Activated CD4-positive, alpha-beta T cell treated with anti-CD3 and anti-CD28 coated beads, Interleukin-2, amount 10 ng/mL, durations not matched to agents 7 days and 5 days (primary cell): Measurements from ENCODE around the gene TMEM156. TPM values are rescaled to one million over a fixed set of nuclear protein-coding genes. Genes with fewer than 3 reads are reported as not detected.

Experiments used
- CTCF ChIA-PET: fragments of 350-600 bp; sonication (Branson Sonifier 250); formaldehyde crosslinking; loops from one replicate; lab custom pipeline; 2021; ENCODE audit warnings: antibody characterized with exemption; lab: Charles Lee
- POLR2A ChIA-PET: fragments of 350-600 bp; sonication (Branson Sonifier 250); formaldehyde crosslinking; loops from one replicate; lab custom pipeline; 2021; ENCODE audit warnings: antibody characterized with exemption; lab: Charles Lee
- DNase-seq: peaks from one replicate; pipeline ENCODE4 v3.0.0-alpha.2; 2020
- H3K27ac Mint-ChIP-seq: one replicate; pipeline ENCODE4 v1.8.0; 2021; ENCODE audit warnings: mild to moderate bottlenecking, moderate library complexity, mixed read lengths
- H3K27me3 Mint-ChIP-seq: one replicate; pipeline ENCODE4 v1.8.0; 2021; ENCODE audit warnings: mixed read lengths
- H3K36me3 Mint-ChIP-seq: one replicate; pipeline ENCODE4 v1.8.0; 2021; ENCODE audit warnings: low read depth, mixed read lengths
- H3K4me1 Mint-ChIP-seq: one replicate; pipeline ENCODE4 v1.8.0; 2021; ENCODE audit warnings: mixed read lengths
- H3K4me3 Mint-ChIP-seq: one replicate; pipeline ENCODE4 v1.8.0; 2021; ENCODE audit warnings: mild to moderate bottlenecking, moderate library complexity, mixed read lengths
- H3K9me3 Mint-ChIP-seq: one replicate; pipeline ENCODE4 v1.8.0; 2021; ENCODE audit warnings: mixed read lengths
- total RNA-seq, 2 experiments: library from RNA; stranded (reverse); gene quantifications; one replicate each; pipeline ENCODE4 v1.2.3, GENCODE V29; 2021

Gene TMEM156
- total RNA-seq, 2 experiments from 2014 or later = 19.5 to 19.6 TPM

GRCh38 chr4:38928974-38929373 is 103.2 kb downstream of the TMEM156 start:
- Mint-ChIP-seq H3K4me3 (no peak overlapping the region), H3K4me1 (no peaks in the 10 kb centered on the region), H3K9me3 (no peaks in the 10 kb centered on the region), H3K27ac (no peak overlapping the region), H3K36me3 (no peaks in the 10 kb centered on the region), H3K27me3 (peaks cover 6% of the 10 kb centered on the region)
- DNase-seq = no peak
- POLR2A ChIA-PET = no interaction called here
- CTCF ChIA-PET = interaction anchor here (0.6 kb wide), 2 partner anchors 19 to 66 kb away, joined by 4 to 5 read pairs; no protein-coding TSS in a partner anchor

DNA sequence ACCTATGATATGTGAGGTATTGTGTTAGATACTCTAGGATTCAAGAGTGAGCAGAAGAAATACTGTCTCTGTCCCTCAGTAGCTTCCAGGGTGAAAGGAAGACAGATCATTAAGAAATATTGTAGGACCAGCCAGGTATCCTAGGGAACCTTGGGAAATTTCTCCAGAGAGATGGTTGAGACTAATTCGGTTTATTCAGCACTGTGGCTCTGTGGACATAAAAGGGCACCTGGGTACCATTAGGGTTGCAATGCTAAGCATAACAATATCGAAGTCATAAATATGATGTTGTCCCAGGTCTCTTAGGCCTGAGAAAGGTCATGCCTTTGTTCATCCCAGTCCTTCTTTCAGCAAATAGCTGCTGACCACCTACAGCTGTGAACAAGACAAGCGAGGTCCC is 103.6 kb downstream of the TMEM156 start:
- no peaks in the 10 kb centered on the region for H3K36me3 Mint-ChIP-seq
- no peaks in the 10 kb centered on the region for H3K4me1 Mint-ChIP-seq
- POLR2A ChIA-PET = no interaction called here
- H3K4me3 Mint-ChIP-seq = no peak overlapping the region
- H3K27me3 Mint-ChIP-seq = peaks cover 6% of the 10 kb centered on the region
- no peaks in the 10 kb centered on the region for H3K9me3 Mint-ChIP-seq
- no peak overlapping the region for H3K27ac Mint-ChIP-seq
- no peak for DNase-seq
- CTCF ChIA-PET = interaction anchor here (0.6 kb wide), 2 partner anchors 20 to 66 kb away, joined by 4 to 5 read pairs; no protein-coding TSS in a partner anchor

GRCh38 chr4:38926896-38927295 is 105.3 kb downstream of the TMEM156 start:
- Mint-ChIP-seq H3K9me3 (no peaks in the 10 kb centered on the region), H3K36me3 (no peaks in the 10 kb centered on the region), H3K4me3 (no peak overlapping the region), H3K4me1 (no peaks in the 10 kb centered on the region), H3K27me3 (peaks cover 9% of the 10 kb centered on the region), H3K27ac (no peak overlapping the region)
- CTCF ChIA-PET = interaction anchor here (1.3 to 1.8 kb wide), 4 partner anchors 11 to 25 kb away, joined by 3 to 5 read pairs (median 4); no protein-coding TSS in a partner anchor
- no peak for DNase-seq
- POLR2A ChIA-PET = no interaction called here

DNA sequence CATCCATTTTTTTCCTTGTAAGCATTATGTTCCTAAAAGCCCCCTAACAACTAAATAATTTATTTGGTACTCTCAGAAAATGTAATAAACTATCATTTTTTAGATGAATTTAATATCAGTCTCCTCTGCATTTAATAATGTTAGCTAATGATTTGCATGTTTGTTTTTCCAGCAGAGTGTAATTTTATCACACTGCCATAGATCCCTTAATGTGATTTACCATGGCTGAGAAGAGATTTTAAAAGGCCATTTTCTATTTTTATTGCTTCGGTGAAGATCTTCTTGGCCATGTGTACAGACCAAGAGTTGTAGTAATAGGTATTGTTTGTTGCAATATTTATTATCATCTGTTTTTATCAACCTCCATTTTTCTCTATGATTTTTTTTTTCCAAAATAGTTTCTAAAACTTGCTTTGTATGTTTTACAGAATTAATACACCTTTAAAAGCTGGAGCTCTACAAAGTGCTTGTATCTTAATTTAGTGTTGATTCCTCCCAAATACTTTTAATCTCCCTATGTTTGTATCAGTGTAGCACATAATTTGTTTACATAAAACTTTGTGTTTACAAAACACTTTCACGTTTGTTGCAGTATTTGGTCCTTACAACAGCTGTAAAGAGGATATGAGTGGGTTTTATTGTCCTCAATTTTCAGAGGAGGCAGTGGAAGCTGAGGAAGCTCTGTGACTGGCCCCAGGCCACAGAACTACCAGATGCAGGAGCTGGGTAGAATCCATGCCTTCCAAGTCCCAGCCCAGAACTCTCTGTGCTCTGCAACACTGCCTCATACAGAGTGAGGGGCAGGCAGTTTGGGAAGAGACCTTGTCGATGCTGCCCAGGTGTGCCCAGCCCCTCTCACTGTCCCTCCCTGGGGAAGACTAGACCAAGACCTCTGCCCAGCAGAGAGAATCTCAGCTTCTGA is 106.5 kb downstream of the TMEM156 start:
- H3K27ac Mint-ChIP-seq = no peak overlapping the region
- no peaks in the 10 kb centered on the region for H3K36me3 Mint-ChIP-seq
- POLR2A ChIA-PET = no interaction called here
- DNase-seq = no peak
- H3K4me3 Mint-ChIP-seq = no peak overlapping the region
- H3K27me3 Mint-ChIP-seq = peaks cover 12% of the 10 kb centered on the region
- H3K4me1 Mint-ChIP-seq = peaks cover 2% of the 10 kb centered on the region
- H3K9me3 Mint-ChIP-seq = no peaks in the 10 kb centered on the region
- CTCF ChIA-PET = interaction anchor here (0.7 to 1.8 kb wide), 5 partner anchors 10 to 209 kb away, joined by 3 to 5 read pairs (median 4); no protein-coding TSS in a partner anchor

GRCh38 chr4:38924353-38924752 is 107.9 kb downstream of the TMEM156 start:
- no peak overlapping the region for H3K4me3 Mint-ChIP-seq
- H3K4me1 Mint-ChIP-seq = peaks cover 6% of the 10 kb centered on the region
- H3K27me3 Mint-ChIP-seq = peaks cover 9% of the 10 kb centered on the region
- H3K27ac Mint-ChIP-seq = no peak overlapping the region
- ChIA-PET POLR2A (no interaction called here), CTCF (interaction anchor here (0.7 to 1.0 kb wide), 3 partner anchors 15 to 22 kb away, joined by 3 read pairs; no protein-coding TSS in a partner anchor)
- H3K9me3 Mint-ChIP-seq = no peaks in the 10 kb centered on the region
- no peak for DNase-seq
- no peaks in the 10 kb centered on the region for H3K36me3 Mint-ChIP-seq

- peaks cover 9% of the 10 kb centered on the region for H3K27me3 Mint-ChIP-seq
- DNase-seq = no peak
- no peaks in the 10 kb centered on the region for H3K36me3 Mint-ChIP-seq
- no peak overlapping the region for H3K27ac Mint-ChIP-seq
- CTCF ChIA-PET = interaction anchor here (0.7 to 1.0 kb wide), 2 partner anchors 15 to 17 kb away, joined by 3 read pairs; no protein-coding TSS in a partner anchor
- H3K4me1 Mint-ChIP-seq = peaks cover 6% of the 10 kb centered on the region
- POLR2A ChIA-PET = no interaction called here
- H3K9me3 Mint-ChIP-seq = no peaks in the 10 kb centered on the region
- no peak overlapping the region for H3K4me3 Mint-ChIP-seq
These were observed 108.5 kb downstream of the TMEM156 start for GRCh38 chr4:38923746-38924145.

DNA sequence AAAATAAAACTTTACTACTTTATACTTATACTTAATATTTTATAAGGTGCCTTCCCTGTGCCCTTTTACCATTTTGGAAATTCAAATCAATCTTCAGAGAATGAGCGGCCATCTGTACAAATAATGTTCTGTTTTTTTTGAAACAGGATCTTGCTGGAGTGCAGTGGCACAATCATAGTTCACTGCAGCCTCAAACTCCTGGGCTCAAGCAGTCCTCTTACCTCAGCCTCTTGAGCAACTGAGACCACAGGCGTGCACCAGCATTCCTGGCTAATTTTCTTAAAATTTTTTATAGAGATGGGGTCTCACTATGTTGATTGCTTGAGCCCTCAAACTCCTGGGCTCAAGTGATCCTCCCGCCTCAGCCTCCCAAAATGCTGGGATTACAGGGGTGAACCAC is 111.1 kb downstream of the TMEM156 start:
- H3K4me3 Mint-ChIP-seq = no peak overlapping the region
- CTCF ChIA-PET = no interaction called here
- H3K27me3 Mint-ChIP-seq = peaks cover 6% of the 10 kb centered on the region
- POLR2A ChIA-PET = no interaction called here
- H3K36me3 Mint-ChIP-seq = no peaks in the 10 kb centered on the region
- no peak for DNase-seq
- H3K9me3 Mint-ChIP-seq = no peaks in the 10 kb centered on the region
- H3K4me1 Mint-ChIP-seq = peaks cover 6% of the 10 kb centered on the region
- no peak overlapping the region for H3K27ac Mint-ChIP-seq

GRCh38 chr4:38920677-38921076 is 111.5 kb downstream of the TMEM156 start:
- Mint-ChIP-seq H3K4me1 (peaks cover 6% of the 10 kb centered on the region), H3K4me3 (no peak overlapping the region), H3K36me3 (no peaks in the 10 kb centered on the region), H3K27ac (no peak overlapping the region), H3K9me3 (no peaks in the 10 kb centered on the region), H3K27me3 (peaks cover 6% of the 10 kb centered on the region)
- DNase-seq = no peak
- ChIA-PET CTCF (interaction anchor here (0.6 kb wide), 1 partner anchor 161 kb away, joined by 3 read pairs; no protein-coding TSS in a partner anchor), POLR2A (no interaction called here)

GRCh38 chr4:38920186-38920585 is 112.0 kb downstream of the TMEM156 start:
- DNase-seq = no peak
- Mint-ChIP-seq H3K4me3 (no peak overlapping the region), H3K27me3 (peaks cover 6% of the 10 kb centered on the region), H3K4me1 (peaks cover 10% of the 10 kb centered on the region), H3K36me3 (no peaks in the 10 kb centered on the region), H3K9me3 (no peaks in the 10 kb centered on the region), H3K27ac (no peak overlapping the region)
- POLR2A ChIA-PET = no interaction called here
- CTCF ChIA-PET = interaction anchor here (0.6 kb wide), 1 partner anchor 162 kb away, joined by 3 read pairs; no protein-coding TSS in a partner anchor

GRCh38 chr4:38919494-38919893 is 112.7 kb downstream of the TMEM156 start:
- Mint-ChIP-seq H3K27me3 (peaks cover 6% of the 10 kb centered on the region), H3K9me3 (no peaks in the 10 kb centered on the region), H3K4me1 (peaks cover 17% of the 10 kb centered on the region), H3K36me3 (no peaks in the 10 kb centered on the region), H3K4me3 (no peak overlapping the region), H3K27ac (no peak overlapping the region)
- no peak for DNase-seq
- ChIA-PET CTCF (no interaction called here), POLR2A (no interaction called here)

- no peak for DNase-seq
- Mint-ChIP-seq H3K36me3 (no peaks in the 10 kb centered on the region), H3K27ac (no peak overlapping the region), H3K4me1 (peaks cover 18% of the 10 kb centered on the region), H3K4me3 (no peak overlapping the region), H3K9me3 (no peaks in the 10 kb centered on the region), H3K27me3 (peaks cover 3% of the 10 kb centered on the region)
- POLR2A ChIA-PET = no interaction called here
- CTCF ChIA-PET = interaction anchor here (0.6 to 1.9 kb wide), 4 partner anchors 13 to 158 kb away, joined by 3 to 4 read pairs (median 4); no protein-coding TSS in a partner anchor
These were observed 114.7 kb downstream of the TMEM156 start for GRCh38 chr4:38917481-38918025.
